CD14-positive monocyte (primary cell): ENCODE data around the gene BSN. TPM values are rescaled to one million over a fixed set of nuclear protein-coding genes. Genes with fewer than 3 reads are reported as not detected.

Experiments
- DNase-seq, 3 donors: peaks; one replicate each; pipeline ENCODE4 v3.0.0-alpha.2; 2011 to 2022
- H2AFZ ChIP-seq: 2 replicates; pipeline ENCODE4 v1.6.0; 2012; ENCODE audit warnings: mild to moderate bottlenecking, low read depth, low read length, inconsistent platforms; ENCODE audit not compliant: insufficient read depth, poor library complexity, severe bottlenecking
- H3K27ac ChIP-seq, 2 donors: 1 replicate in 1 of 2; 2 replicates in 1 of 2; pipeline ENCODE4 v1.5.1; 2012 to 2013; ENCODE audit warnings: low read length in 2 of 2, control low read depth in 1 of 2, inconsistent platforms in 1 of 2, low read depth in 1 of 2, mild to moderate bottlenecking in 1 of 2
- H3K27me3 ChIP-seq, 2 donors: one replicate each; pipeline versions ENCODE4 v1.6.0 to v1.6.1; 2011 to 2013; ENCODE audit warnings: low read length in 2 of 2; ENCODE audit not compliant: control insufficient read depth in 2 of 2, insufficient read depth in 2 of 2
- H3K36me3 ChIP-seq, 2 donors: replicated peaks in 1 of 2; 1 replicate in 1 of 2; 2 replicates in 1 of 2; pipeline versions ENCODE4 v1.5.1 to v1.6.1; 2012 to 2013; ENCODE audit warnings: low read length in 2 of 2, control low read depth in 1 of 2, inconsistent platforms in 1 of 2, mild to moderate bottlenecking in 1 of 2; ENCODE audit not compliant: insufficient read depth in 2 of 2, control insufficient read depth in 1 of 2
- H3K4me1 ChIP-seq, 2 donors: 1 replicate in 1 of 2; 2 replicates in 1 of 2; pipeline versions ENCODE4 v1.5.1 to v1.6.1; 2012 to 2013; ENCODE audit warnings: low read length in 2 of 2, control low read depth in 1 of 2, inconsistent platforms in 1 of 2, mild to moderate bottlenecking in 1 of 2, moderate library complexity in 1 of 2; ENCODE audit not compliant: insufficient read depth in 2 of 2, control insufficient read depth in 1 of 2
- H3K4me2 ChIP-seq: replicated peaks from 2 replicates; pipeline ENCODE3; 2012; ENCODE audit warnings: low read length, moderate library complexity, mild to moderate bottlenecking; ENCODE audit not compliant: poor library complexity, severe bottlenecking; ENCODE audit errors: extremely low read depth
- H3K4me3 ChIP-seq, 3 experiments: fragments of 200-600 bp in 1 of 3; sonication (generic) in 1 of 3; replicated peaks in 1 of 3; 1 replicate in 2 of 3; 2 replicates in 1 of 3; pipeline ENCODE4 v1.5.1; 2011 to 2013; ENCODE audit warnings: low read length in 3 of 3, mild to moderate bottlenecking in 3 of 3, control low read depth in 2 of 3, low read depth in 2 of 3, inconsistent platforms in 1 of 3, moderate library complexity in 1 of 3
- H3K79me2 ChIP-seq: 2 replicates; pipeline ENCODE4 v1.6.0; 2012; ENCODE audit warnings: mild to moderate bottlenecking, control low read depth, inconsistent platforms, low read length, moderate library complexity; ENCODE audit not compliant: insufficient read depth
- H3K9ac ChIP-seq: 2 replicates; pipeline ENCODE4 v1.6.0; 2017; ENCODE audit warnings: low read length, mild to moderate bottlenecking; ENCODE audit not compliant: insufficient read depth, poor library complexity, severe bottlenecking
- H3K9me3 ChIP-seq, 2 donors: replicated peaks in 1 of 2; 1 replicate in 1 of 2; 2 replicates in 1 of 2; pipeline versions ENCODE4 v1.5.1 to v1.6.1; 2012 to 2013; ENCODE audit warnings: low read length in 2 of 2, control low read depth in 1 of 2; ENCODE audit not compliant: control insufficient read depth in 1 of 2, insufficient read depth in 1 of 2
- H4K20me1 ChIP-seq: 2 replicates; pipeline ENCODE4 v1.6.0; 2012; ENCODE audit warnings: mild to moderate bottlenecking, low read length, control low read depth, moderate library complexity; ENCODE audit not compliant: insufficient read depth
- H3K27ac Mint-ChIP-seq, 7 donors: one replicate each; pipeline ENCODE4 v1.8.0; 2020; ENCODE audit warnings: mild to moderate bottlenecking in 7 of 7, mixed read lengths in 7 of 7, moderate library complexity in 6 of 7, inconsistent platforms in 2 of 7
- H3K27me3 Mint-ChIP-seq, 3 donors: one replicate each; pipeline ENCODE4 v1.8.0; 2021 to 2022; ENCODE audit warnings: low read depth in 3 of 3, mild to moderate bottlenecking in 3 of 3, mixed read lengths in 3 of 3, moderate library complexity in 3 of 3, inconsistent platforms in 1 of 3
- H3K36me3 Mint-ChIP-seq, 2 donors: one replicate each; pipeline ENCODE4 v1.8.0; 2020; ENCODE audit warnings: mixed read lengths in 2 of 2, inconsistent platforms in 1 of 2, mild to moderate bottlenecking in 1 of 2
- H3K4me1 Mint-ChIP-seq: one replicate; pipeline ENCODE4 v1.8.0; 2020; ENCODE audit warnings: mild to moderate bottlenecking, mixed read lengths
- H3K4me3 Mint-ChIP-seq, 2 donors: one replicate each; pipeline ENCODE4 v1.8.0; 2020; ENCODE audit warnings: mild to moderate bottlenecking in 2 of 2, mixed read lengths in 2 of 2, moderate library complexity in 1 of 2
- H3K9me3 Mint-ChIP-seq, 7 donors: one replicate each; pipeline ENCODE4 v1.8.0; 2020 to 2022; ENCODE audit warnings: mixed read lengths in 7 of 7, mild to moderate bottlenecking in 6 of 7, moderate library complexity in 6 of 7, inconsistent platforms in 2 of 7
- WGBS: methylation state at CpG from one replicate; pipeline ENCODE4 v1.1.5; 2013; ENCODE audit warnings: missing lambda C conversion rate; ENCODE audit not compliant: insufficient coverage; 5-methylcytosine and 5-hydroxymethylcytosine counted together
- intact Hi-C, 2 donors: fragments of 100-400 bp; cut with micrococcal nuclease; formaldehyde crosslinking; loops; one replicate each; pipeline versions ENCODE4 v1.15.0 to v1.15.1; 2023
- polyA plus RNA-seq, 3 donors: library from polyadenylated mRNA; depleted of rRNA in 1 of 3; unstranded in 2 of 3; stranded (reverse) in 1 of 3; fragments of 300-500 nt in 2 of 3; fragments of >200 nt in 1 of 3; fragmentation: Illumina TruSeq in 2 of 3; gene quantifications; 1 replicate in 2 of 3; 2 replicates in 1 of 3; pipeline ENCODE4 v1.2.3, GENCODE V29; 2012 to 2021
- TF ChIP-seq, protein P1 (sequence below): fragments of 200-600 bp; IDR thresholded peaks from one replicate; pipeline ENCODE4 v1.8.0; 2022; ENCODE audit warnings: antibody characterized with exemption, mild to moderate bottlenecking

Gene BSN
- polyA plus RNA-seq, 3 donors = not detected

DNA sequence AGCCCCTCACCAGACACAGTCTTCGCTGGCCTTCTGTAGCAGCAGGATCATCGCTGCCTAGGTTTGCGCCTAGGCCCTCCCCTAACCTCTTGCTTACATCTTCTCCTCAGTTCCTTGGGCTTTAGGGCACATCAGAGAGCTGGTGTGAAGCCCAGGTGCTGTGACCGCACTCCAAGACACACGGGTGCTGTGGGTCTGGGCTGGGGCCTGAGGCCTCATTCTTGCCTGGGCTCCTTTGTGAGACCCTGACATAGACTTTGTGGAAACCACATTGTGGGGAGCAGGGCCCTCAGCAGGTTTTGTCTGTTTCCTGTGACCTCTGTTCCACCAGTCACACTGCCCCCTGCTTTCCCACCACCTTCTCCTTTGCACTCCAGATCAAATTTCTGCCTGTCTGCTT, 157.2 kb downstream of the BSN start:
- Histone ChIP-seq H3K79me2 (no peaks in the 10 kb centered on the region), H3K27ac (no peak overlapping the region), H3K4me1 (peaks cover 6 to 10% of the 10 kb centered on the region in 2 donors), H3K4me2 (no peak overlapping the region), H2AFZ (no peak overlapping the region), H3K36me3 (peaks cover 5 to 23% of the 10 kb centered on the region in 2 donors), H4K20me1 (no peaks in the 10 kb centered on the region), H3K4me3 (no peak overlapping the region), H3K9me3 (no peaks in the 10 kb centered on the region), H3K27me3 (no peaks in the 10 kb centered on the region), H3K9ac (no peak overlapping the region)
- Mint-ChIP-seq H3K9me3 (no peaks in the 10 kb centered on the region), H3K4me3 (no peak overlapping the region), H3K36me3 (peaks cover 41 to 47% of the 10 kb centered on the region in 2 donors), H3K4me1 (peaks cover 11% of the 10 kb centered on the region), H3K27ac (peak overlapping the region in 2 of 7 donors; percentile 41 to 67), H3K27me3 (peaks cover 0 to 3% (median 0%) of the 10 kb centered on the region in 3 donors)
- peak in 1 of 3 donors; percentile 2 for DNase-seq
- intact Hi-C loops = loop anchor here in 1 of 2 donors (10.0 kb wide), 1 partner anchor 233 kb away; the partner anchor contains the start of gene RBM6
- 37% methylated on average over 5 of the region's 5 CpGs for WGBS
- TF ChIP-seq, protein P1, sequence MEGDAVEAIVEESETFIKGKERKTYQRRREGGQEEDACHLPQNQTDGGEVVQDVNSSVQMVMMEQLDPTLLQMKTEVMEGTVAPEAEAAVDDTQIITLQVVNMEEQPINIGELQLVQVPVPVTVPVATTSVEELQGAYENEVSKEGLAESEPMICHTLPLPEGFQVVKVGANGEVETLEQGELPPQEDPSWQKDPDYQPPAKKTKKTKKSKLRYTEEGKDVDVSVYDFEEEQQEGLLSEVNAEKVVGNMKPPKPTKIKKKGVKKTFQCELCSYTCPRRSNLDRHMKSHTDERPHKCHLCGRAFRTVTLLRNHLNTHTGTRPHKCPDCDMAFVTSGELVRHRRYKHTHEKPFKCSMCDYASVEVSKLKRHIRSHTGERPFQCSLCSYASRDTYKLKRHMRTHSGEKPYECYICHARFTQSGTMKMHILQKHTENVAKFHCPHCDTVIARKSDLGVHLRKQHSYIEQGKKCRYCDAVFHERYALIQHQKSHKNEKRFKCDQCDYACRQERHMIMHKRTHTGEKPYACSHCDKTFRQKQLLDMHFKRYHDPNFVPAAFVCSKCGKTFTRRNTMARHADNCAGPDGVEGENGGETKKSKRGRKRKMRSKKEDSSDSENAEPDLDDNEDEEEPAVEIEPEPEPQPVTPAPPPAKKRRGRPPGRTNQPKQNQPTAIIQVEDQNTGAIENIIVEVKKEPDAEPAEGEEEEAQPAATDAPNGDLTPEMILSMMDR = no peak

DNA sequence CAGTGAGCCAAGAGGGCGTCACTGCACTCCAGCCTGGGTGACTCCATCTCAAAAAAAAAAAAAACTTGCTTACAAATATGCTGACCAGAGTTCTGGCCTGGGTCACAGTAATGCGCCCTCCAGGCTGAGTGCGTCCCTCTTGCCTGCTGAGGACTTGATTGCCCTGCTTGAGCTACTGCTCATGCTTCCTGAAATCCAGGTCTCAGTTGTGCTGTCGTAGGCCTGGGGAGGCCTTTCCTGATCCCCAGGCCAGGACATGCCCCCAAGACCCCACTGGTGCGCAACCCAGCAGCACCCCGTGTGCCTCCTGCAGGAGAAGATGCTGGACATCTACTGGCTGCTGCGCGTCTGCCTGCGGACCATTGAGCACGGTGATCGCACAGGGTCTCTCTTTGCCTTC, 157.9 kb downstream of the BSN start:
- no peaks in the 10 kb centered on the region for H3K27me3 ChIP-seq
- H3K4me2 ChIP-seq = no peak overlapping the region
- no peaks in the 10 kb centered on the region for H3K9me3 Mint-ChIP-seq
- H3K27me3 Mint-ChIP-seq = peaks cover 0 to 3% (median 0%) of the 10 kb centered on the region in 3 donors
- no peak overlapping the region for H3K4me3 ChIP-seq
- peaks cover 34 to 44% of the 10 kb centered on the region in 2 donors for H3K36me3 Mint-ChIP-seq
- H3K27ac ChIP-seq = no peak overlapping the region
- H2AFZ ChIP-seq = no peak overlapping the region
- H3K79me2 ChIP-seq = no peaks in the 10 kb centered on the region
- H3K27ac Mint-ChIP-seq = no peak overlapping the region
- no peak overlapping the region for H3K4me3 Mint-ChIP-seq
- H3K4me1 Mint-ChIP-seq = peaks cover 11% of the 10 kb centered on the region
- H4K20me1 ChIP-seq = no peaks in the 10 kb centered on the region
- 94% methylated on average over 11 of the region's 11 CpGs for WGBS
- H3K4me1 ChIP-seq = peaks cover 6 to 10% of the 10 kb centered on the region in 2 donors
- no peak overlapping the region for H3K9ac ChIP-seq
- DNase-seq = no peak
- intact Hi-C loops = loop anchor here in 1 of 2 donors (10.0 kb wide), 1 partner anchor 233 kb away; the partner anchor contains the start of gene RBM6
- no peaks in the 10 kb centered on the region for H3K9me3 ChIP-seq
- peaks cover 2 to 18% of the 10 kb centered on the region in 2 donors for H3K36me3 ChIP-seq
- TF ChIP-seq, protein P1 = no peak
